Right lobe of liver (tissue), 4 donors: ENCODE data around the gene DUSP28.

ENCODE experiments used
- CTCF ChIP-seq, 4 donors: fragments of 200-600 bp in 3 of 4; fragments of 450-650 bp in 1 of 4; IDR thresholded peaks; one replicate each; pipeline versions ENCODE4 v1.5.1 to v1.8.0; 2016 to 2022; ENCODE audit warnings: antibody characterized with exemption in 4 of 4, mild to moderate bottlenecking in 2 of 4
- POLR2A ChIP-seq: fragments of 450-650 bp; IDR thresholded peaks from one replicate; pipeline ENCODE4 v1.6.1; 2017; ENCODE audit warnings: antibody characterized with exemption, mild to moderate bottlenecking
- donor health status: DM: no; HTN: no; CAD: no.
- donor health status: DM: no; HTN: no; CAD: no.
- donor health status: DM: no; HTN: yes; CAD: no.

- TF ChIP-seq CTCF (IDR thresholded peaks at IDR 0.05) (no peak), POLR2A (no peak)
Measured at GRCh38 chr2:240530181-240530580, 30.0 kb upstream of the DUSP28 start.
